SK-N-SH (cell line): ENCODE measurements around the gene CFAP57. TPM values are rescaled to one million over a fixed set of nuclear protein-coding genes. Genes with fewer than 3 reads are reported as not detected.

Source experiments
- CTCF ChIA-PET: fragments of 300-600, 350-600 bp; formaldehyde crosslinking; extraction: SDS; loops from one replicate; lab custom pipeline; 2021; lab: Yijun Ruan, JAX
- POLR2A ChIA-PET: fragments of 350-600 bp; sonication (Branson Sonifier 250); formaldehyde crosslinking; extraction: SDS; loops from one replicate; lab custom pipeline; 2020; ENCODE audit warnings: antibody characterized with exemption, inconsistent platforms; lab: Yijun Ruan, JAX
- DNase-seq: peaks from one replicate; pipeline ENCODE4 v3.0.0; 2012
- H2AFZ ChIP-seq: fragments of 200-600 bp; sonication (generic); 2 replicates; pipeline ENCODE4 v1.8.1; 2016; ENCODE audit warnings: antibody characterized with exemption, mild to moderate bottlenecking, low read depth
- H3F3A ChIP-seq: fragments of 200-600 bp; sonication (generic); replicated peaks from 2 replicates; pipeline ENCODE3; 2016; ENCODE audit warnings: antibody characterized with exemption, mild to moderate bottlenecking; ENCODE audit not compliant: insufficient read depth
- H3K27ac ChIP-seq, 2 experiments: fragments of 200-500 bp in 1 of 2; fragments of 200-600 bp in 1 of 2; sonication (Bioruptor generic) in 1 of 2; sonication (generic), shearing (Covaris generic) in 1 of 2; 2 replicates each; pipeline versions ENCODE4 v1.5.1 to v1.6.1; 2014 to 2016; ENCODE audit warnings: low read depth in 2 of 2, inconsistent platforms in 1 of 2, low read length in 1 of 2, mild to moderate bottlenecking in 1 of 2, mixed read lengths in 1 of 2
- H3K27me3 ChIP-seq: fragments of 200-600 bp; sonication (generic), shearing (Covaris generic); 2 replicates; pipeline ENCODE4 v1.6.1; 2016; ENCODE audit warnings: mixed run types; ENCODE audit not compliant: insufficient read depth
- H3K36me3 ChIP-seq, 2 experiments: fragments of 200-500 bp in 1 of 2; fragments of 200-600 bp in 1 of 2; sonication (Bioruptor generic) in 1 of 2; sonication (generic) in 1 of 2; replicated peaks in 1 of 2; 2 replicates each; pipeline versions ENCODE3 to v1.5.1; 2014 to 2016; ENCODE audit warnings: low read length in 1 of 2, mild to moderate bottlenecking in 1 of 2; ENCODE audit not compliant: insufficient read depth in 2 of 2, control insufficient read depth in 1 of 2
- H3K4me1 ChIP-seq, 2 experiments: fragments of 200-500 bp in 1 of 2; fragments of 200-600 bp in 1 of 2; sonication (Bioruptor generic) in 1 of 2; sonication (generic), shearing (Covaris generic) in 1 of 2; 2 replicates each; pipeline versions ENCODE4 v1.5.1 to v1.6.1; 2014 to 2016; ENCODE audit warnings: low read depth in 1 of 2, low read length in 1 of 2, mixed run types in 1 of 2; ENCODE audit not compliant: insufficient read depth in 2 of 2, control insufficient read depth in 1 of 2
- H3K4me2 ChIP-seq: fragments of 200-600 bp; sonication (generic), shearing (Covaris generic); 2 replicates; pipeline ENCODE4 v1.6.1; 2017; ENCODE audit warnings: mixed run types
- H3K4me3 ChIP-seq, 2 experiments: fragments of 200-500 bp in 1 of 2; fragments of 200-600 bp in 1 of 2; sonication (Bioruptor generic) in 1 of 2; sonication (generic), shearing (Covaris generic) in 1 of 2; 2 replicates each; pipeline versions ENCODE4 v1.5.1 to v1.8.1; 2014 to 2016; ENCODE audit warnings: low read depth in 2 of 2, inconsistent platforms in 1 of 2, low read length in 1 of 2, mild to moderate bottlenecking in 1 of 2, mixed read lengths in 1 of 2, moderate library complexity in 1 of 2
- H3K79me2 ChIP-seq: fragments of 200-600 bp; sonication (generic); 2 replicates; pipeline ENCODE4 v1.8.1; 2017; ENCODE audit warnings: mild to moderate bottlenecking; ENCODE audit not compliant: insufficient read depth
- H3K9ac ChIP-seq: fragments of 200-600 bp; sonication (generic); 2 replicates; pipeline ENCODE4 v1.6.1; 2017; ENCODE audit warnings: mixed run types
- H3K9me2 ChIP-seq: fragments of 200-600 bp; sonication (generic); 2 replicates; pipeline ENCODE4 v1.6.1; 2017; ENCODE audit warnings: mixed run types
- H3K9me3 ChIP-seq: fragments of 200-600 bp; sonication (generic); 2 replicates; pipeline ENCODE4 v1.6.1; 2017; ENCODE audit warnings: mixed run types, mild to moderate bottlenecking, moderate library complexity
- H4K20me1 ChIP-seq: fragments of 200-600 bp; sonication (generic); 2 replicates; pipeline ENCODE4 v1.6.1; 2017; ENCODE audit warnings: mild to moderate bottlenecking, mixed run types; ENCODE audit not compliant: insufficient read depth
- CHD2 ChIP-seq: fragments of 150-350 bp; IDR thresholded peaks from 2 replicates; pipeline ENCODE4 v1.6.1; 2018; ENCODE audit warnings: low read length; ENCODE audit not compliant: partially characterized antibody
- EZH2phosphoT487 ChIP-seq: fragments of 200-600 bp; sonication (generic); IDR thresholded peaks from 2 replicates; pipeline ENCODE4 v1.6.1; 2017; ENCODE audit warnings: low read depth, mixed run types, mild to moderate bottlenecking, antibody characterized with exemption, moderate library complexity, borderline replicate concordance
- FOXM1 ChIP-seq: IDR thresholded peaks from 2 replicates; pipeline ENCODE4 v1.4.0; 2012; ENCODE audit warnings: low read depth, mild to moderate bottlenecking
- GATA2 ChIP-seq: sonication (generic); formaldehyde crosslinking; IDR thresholded peaks from 2 replicates; pipeline ENCODE4 v1.5.0; 2020; ENCODE audit warnings: mild to moderate bottlenecking, missing genetic modification reagents
- IRF3 ChIP-seq: fragments of 150-350 bp; IDR thresholded peaks from 2 replicates; pipeline ENCODE4 v1.6.1; 2016; ENCODE audit warnings: mild to moderate bottlenecking, low read depth, low read length
- JUND ChIP-seq: IDR thresholded peaks from 2 replicates; pipeline ENCODE4 v1.4.0; 2012
- MXI1 ChIP-seq: IDR thresholded peaks from 2 replicates; pipeline ENCODE4 v1.6.1; 2012; ENCODE audit warnings: mild to moderate bottlenecking, low read depth, low read length, improper control_type of control experiment
- NFIC ChIP-seq: IDR thresholded peaks from 2 replicates; pipeline ENCODE4 v1.4.0; 2012; ENCODE audit warnings: borderline replicate concordance
- NRF1 ChIP-seq: IDR thresholded peaks from 2 replicates; pipeline ENCODE4 v1.6.1; 2012; ENCODE audit warnings: low read depth, mild to moderate bottlenecking, low read length
- POLR2AphosphoS5 ChIP-seq: IDR thresholded peaks from 2 replicates; pipeline ENCODE4 v1.6.1; 2012; ENCODE audit warnings: low read depth, low read length
- RAD21 ChIP-seq: IDR thresholded peaks from 2 replicates; pipeline ENCODE4 v1.6.1; 2012; ENCODE audit warnings: mild to moderate bottlenecking, low read length
- RCOR1 ChIP-seq: fragments of 150-350 bp; IDR thresholded peaks from 2 replicates; pipeline ENCODE4 v1.6.1; 2017; ENCODE audit warnings: antibody characterized with exemption, low read length
- SIN3A ChIP-seq: IDR thresholded peaks from 2 replicates; pipeline ENCODE4 v1.6.1; 2012; ENCODE audit warnings: low read depth, mild to moderate bottlenecking, low read length, moderate library complexity, borderline replicate concordance
- TEAD4 ChIP-seq: IDR thresholded peaks from 2 replicates; pipeline ENCODE4 v1.4.0; 2012; ENCODE audit warnings: mild to moderate bottlenecking, borderline replicate concordance; ENCODE audit not compliant: insufficient read depth
- USF1 ChIP-seq: IDR thresholded peaks from 2 replicates; pipeline ENCODE4 v1.4.0; 2012; ENCODE audit warnings: low read depth, borderline replicate concordance
- USF2 ChIP-seq: fragments of 150-350 bp; IDR thresholded peaks from 2 replicates; pipeline ENCODE4 v1.6.1; 2017; ENCODE audit warnings: antibody characterized with exemption, low read length, low read depth, borderline replicate concordance
- YY1 ChIP-seq: IDR thresholded peaks from 2 replicates; pipeline ENCODE4 v1.4.0; 2012; ENCODE audit warnings: low read depth, mild to moderate bottlenecking
- WGBS: methylation state at CpG from one replicate; pipeline ENCODE4 v1.1.6; 2017; ENCODE audit warnings: low lambda C conversion rate; 5-methylcytosine and 5-hydroxymethylcytosine counted together
- polyA plus RNA-seq, 3 experiments: library from polyadenylated mRNA; depleted of rRNA; stranded (reverse); fragments of >200 nt; gene quantifications; 2 replicates each; pipeline ENCODE4 v1.2.3, GENCODE V29; 2012
- TF ChIP-seq, protein P1 (sequence below): IDR thresholded peaks from 2 replicates; pipeline ENCODE4 v1.6.1; 2012; ENCODE audit warnings: mild to moderate bottlenecking, low read depth, low read length, moderate library complexity
- TF ChIP-seq, protein P2 (sequence below): IDR thresholded peaks from 2 replicates; pipeline ENCODE4 v1.4.0; 2012; ENCODE audit warnings: low read depth

The CFAP57 gene
- polyA plus RNA-seq, 1 of the 3 experiments (the other 2 are of a cell fraction): 0.36 TPM

GRCh38 chr1:43272576-43273571, 100.7 kb downstream of the CFAP57 start:
- Histone ChIP-seq H3F3A (no peaks in the 10 kb centered on the region), H3K9me2 (no peaks in the 10 kb centered on the region)
- TF ChIP-seq NFIC: no peak
- no peak for TF ChIP-seq RCOR1
- TF ChIP-seq MXI1: no peak
- TF ChIP-seq, all 33 proteins: peak for 0
- Histone ChIP-seq H2AFZ (no peak overlapping the region), H4K20me1 (no peaks in the 10 kb centered on the region), H3K4me2 (no peak overlapping the region), H3K79me2 (no peaks in the 10 kb centered on the region), H3K36me3 (no peaks in the 10 kb centered on the region), H3K27ac (no peak overlapping the region), H3K9ac (no peak overlapping the region), H3K9me3 (no peaks in the 10 kb centered on the region), H3K27me3 (peaks cover 11% of the 10 kb centered on the region; the same call in 1 of the 2 replicates), H3K4me1 (no peaks in the 10 kb centered on the region; a peak in 1 of 4 replicates), H3K4me3 (no peak overlapping the region)
- ChIA-PET POLR2A (no interaction called here), CTCF (no interaction called here)
- no peak for DNase-seq
- 82% methylated on average over 18 of the region's 46 CpGs for WGBS

- Histone ChIP-seq H3K9ac (no peak overlapping the region), H3K4me2 (no peak overlapping the region), H4K20me1 (no peaks in the 10 kb centered on the region), H3K79me2 (no peaks in the 10 kb centered on the region), H3K4me3 (no peak overlapping the region), H3K4me1 (no peaks in the 10 kb centered on the region; a peak in 1 of 4 replicates), H3K9me2 (no peaks in the 10 kb centered on the region), H3K27me3 (peaks cover 11% of the 10 kb centered on the region; the same call in 1 of the 2 replicates), H3K9me3 (no peaks in the 10 kb centered on the region), H2AFZ (no peak overlapping the region), H3K36me3 (no peaks in the 10 kb centered on the region), H3K27ac (no peak overlapping the region), H3F3A (no peaks in the 10 kb centered on the region)
- POLR2A ChIA-PET: no interaction called here
- 76% methylated on average over 6 of the region's 7 CpGs for WGBS
- DNase-seq: no peak
- CTCF ChIA-PET: no interaction called here
- TF ChIP-seq TEAD4: no peak
- no peak for TF ChIP-seq YY1
- no peak for TF ChIP-seq RCOR1
- TF ChIP-seq, protein P1, sequence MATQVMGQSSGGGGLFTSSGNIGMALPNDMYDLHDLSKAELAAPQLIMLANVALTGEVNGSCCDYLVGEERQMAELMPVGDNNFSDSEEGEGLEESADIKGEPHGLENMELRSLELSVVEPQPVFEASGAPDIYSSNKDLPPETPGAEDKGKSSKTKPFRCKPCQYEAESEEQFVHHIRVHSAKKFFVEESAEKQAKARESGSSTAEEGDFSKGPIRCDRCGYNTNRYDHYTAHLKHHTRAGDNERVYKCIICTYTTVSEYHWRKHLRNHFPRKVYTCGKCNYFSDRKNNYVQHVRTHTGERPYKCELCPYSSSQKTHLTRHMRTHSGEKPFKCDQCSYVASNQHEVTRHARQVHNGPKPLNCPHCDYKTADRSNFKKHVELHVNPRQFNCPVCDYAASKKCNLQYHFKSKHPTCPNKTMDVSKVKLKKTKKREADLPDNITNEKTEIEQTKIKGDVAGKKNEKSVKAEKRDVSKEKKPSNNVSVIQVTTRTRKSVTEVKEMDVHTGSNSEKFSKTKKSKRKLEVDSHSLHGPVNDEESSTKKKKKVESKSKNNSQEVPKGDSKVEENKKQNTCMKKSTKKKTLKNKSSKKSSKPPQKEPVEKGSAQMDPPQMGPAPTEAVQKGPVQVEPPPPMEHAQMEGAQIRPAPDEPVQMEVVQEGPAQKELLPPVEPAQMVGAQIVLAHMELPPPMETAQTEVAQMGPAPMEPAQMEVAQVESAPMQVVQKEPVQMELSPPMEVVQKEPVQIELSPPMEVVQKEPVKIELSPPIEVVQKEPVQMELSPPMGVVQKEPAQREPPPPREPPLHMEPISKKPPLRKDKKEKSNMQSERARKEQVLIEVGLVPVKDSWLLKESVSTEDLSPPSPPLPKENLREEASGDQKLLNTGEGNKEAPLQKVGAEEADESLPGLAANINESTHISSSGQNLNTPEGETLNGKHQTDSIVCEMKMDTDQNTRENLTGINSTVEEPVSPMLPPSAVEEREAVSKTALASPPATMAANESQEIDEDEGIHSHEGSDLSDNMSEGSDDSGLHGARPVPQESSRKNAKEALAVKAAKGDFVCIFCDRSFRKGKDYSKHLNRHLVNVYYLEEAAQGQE: no peak
- TF ChIP-seq, protein P2, sequence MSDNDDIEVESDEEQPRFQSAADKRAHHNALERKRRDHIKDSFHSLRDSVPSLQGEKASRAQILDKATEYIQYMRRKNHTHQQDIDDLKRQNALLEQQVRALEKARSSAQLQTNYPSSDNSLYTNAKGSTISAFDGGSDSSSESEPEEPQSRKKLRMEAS: no peak
- TF ChIP-seq EZH2phosphoT487: no peak
- TF ChIP-seq SIN3A: no peak
- TF ChIP-seq NRF1: no peak
- TF ChIP-seq USF1: no peak
- no peak for TF ChIP-seq RAD21
- no peak for TF ChIP-seq FOXM1
- no peak for TF ChIP-seq IRF3
- no peak for TF ChIP-seq POLR2AphosphoS5
- no peak for TF ChIP-seq GATA2 (CRISPR knock-in tag)
- TF ChIP-seq JUND: no peak
- TF ChIP-seq USF2: no peak
- TF ChIP-seq MXI1: no peak
- no peak for TF ChIP-seq CHD2
These were observed 101.6 kb downstream of the CFAP57 start for GRCh38 chr1:43273708-43274107.
